Skin epidermis (tissue), 12 donors: ENCODE results near the gene SLC38A3.

ENCODE experiments used
- H3K27ac ChIP-seq, 21 experiments: fragments of 200-600 bp; sonication (generic) in 11 of 21; one replicate each; pipeline ENCODE4 v1.5.0; 2020; ENCODE audit warnings: mild to moderate bottlenecking in 3 of 21, inconsistent platforms in 2 of 21, moderate library complexity in 2 of 21
- H3K4me3 ChIP-seq, 7 experiments: fragments of 200-600 bp; sonication (generic) in 2 of 7; one replicate each; pipeline ENCODE4 v1.5.0; 2020; ENCODE audit warnings: inconsistent platforms in 2 of 7, mild to moderate bottlenecking in 2 of 7, moderate library complexity in 1 of 7

Gene SLC38A3

GRCh38 chr3:50204804-50205412, at the start of gene SLC38A3:
Gene SLC38A3 (plus strand): TSS chr3:50205271. CDS start chr3:50214200, 8,929 bp downstream.
- Histone ChIP-seq H3K27ac (no peak within 1 kb of the TSS), H3K4me3 (peak within 1 kb of the TSS; percentile 6 to 34 (median 17))

DNA sequence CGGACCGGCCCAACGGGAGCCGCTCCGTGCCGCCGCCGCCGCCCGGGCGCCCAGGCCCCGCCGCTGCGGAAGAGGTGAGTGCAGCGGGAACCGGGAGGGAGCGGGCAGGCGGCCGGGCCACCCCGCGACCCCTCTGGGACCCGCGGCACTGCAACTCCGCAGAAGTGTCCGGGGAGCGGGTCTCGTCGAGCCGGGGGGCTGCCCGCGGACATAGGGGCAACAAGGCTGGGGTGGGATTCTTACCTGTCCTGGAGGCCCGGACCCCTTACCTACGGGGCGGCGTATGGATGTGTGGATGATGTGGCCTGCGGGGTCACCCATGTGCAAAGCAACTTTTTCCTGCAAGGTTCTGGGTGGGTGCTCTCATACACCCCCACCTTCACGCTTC, 49.6 kb upstream of the SLC38A3 start:
- H3K4me3 ChIP-seq: peak overlapping the region; percentile 48 to 76 (median 65)
- H3K27ac ChIP-seq: peak overlapping the region; percentile 50 to 90 (median 80)

GRCh38 chr3:50155891-50156290, 49.2 kb upstream of the SLC38A3 start:
- peak overlapping the region in 20 of 21 experiments; percentile 50 to 90 (median 80) for H3K27ac ChIP-seq
- H3K4me3 ChIP-seq: peak overlapping the region; percentile 48 to 76 (median 65)

GRCh38 chr3:50156549-50157493, 48.2 kb upstream of the SLC38A3 start:
- peak overlapping the region; percentile 48 to 76 (median 65) for H3K4me3 ChIP-seq
- peak overlapping the region in 20 of 21 experiments; percentile 50 to 90 (median 80) for H3K27ac ChIP-seq

DNA sequence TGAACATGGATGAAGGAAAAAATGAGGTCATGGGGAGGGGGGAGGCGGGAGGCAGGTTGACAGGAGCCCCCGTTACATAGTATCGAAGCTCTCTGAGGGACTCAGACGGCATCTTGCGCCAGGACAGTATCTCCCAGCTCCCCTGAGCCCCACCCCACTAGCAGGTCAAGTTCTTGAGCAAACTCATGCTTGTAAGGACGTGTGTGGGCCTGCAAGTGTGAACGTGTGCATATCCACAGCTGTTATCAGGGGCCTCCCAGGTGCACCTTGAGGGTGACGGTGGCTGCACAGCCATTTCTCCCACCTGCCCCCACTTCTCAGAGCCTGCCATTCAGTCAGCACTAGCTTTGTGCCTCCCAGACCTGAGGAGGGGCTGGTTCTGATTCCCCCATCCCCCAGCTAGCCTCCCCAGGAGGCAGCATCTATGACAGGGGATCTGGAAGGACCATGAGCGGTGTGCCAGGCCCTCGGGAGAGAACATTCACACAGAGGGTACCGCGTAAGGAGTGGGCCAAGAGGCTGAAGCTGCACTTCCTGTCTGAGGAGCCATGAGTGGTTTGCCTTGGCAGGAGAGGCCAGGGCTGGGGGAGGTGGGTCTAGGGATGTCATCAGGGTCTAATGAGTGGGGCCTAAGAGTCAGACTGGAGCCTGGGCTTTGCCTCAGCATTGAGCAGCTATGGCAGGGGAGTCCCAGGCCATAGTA, 47.1 kb upstream of the SLC38A3 start:
- Histone ChIP-seq H3K4me3 (peak overlapping the region in 6 of 7 experiments; percentile 48 to 76 (median 68)), H3K27ac (peak overlapping the region in 18 of 21 experiments; percentile 58 to 90 (median 80))

- Histone ChIP-seq H3K4me3 (peak overlapping the region in 1 of 7 experiments; percentile 65), H3K27ac (peak overlapping the region in 19 of 21 experiments; percentile 28 to 90 (median 80))
These were observed 46.4 kb upstream of the SLC38A3 start for GRCh38 chr3:50158530-50159146.

DNA sequence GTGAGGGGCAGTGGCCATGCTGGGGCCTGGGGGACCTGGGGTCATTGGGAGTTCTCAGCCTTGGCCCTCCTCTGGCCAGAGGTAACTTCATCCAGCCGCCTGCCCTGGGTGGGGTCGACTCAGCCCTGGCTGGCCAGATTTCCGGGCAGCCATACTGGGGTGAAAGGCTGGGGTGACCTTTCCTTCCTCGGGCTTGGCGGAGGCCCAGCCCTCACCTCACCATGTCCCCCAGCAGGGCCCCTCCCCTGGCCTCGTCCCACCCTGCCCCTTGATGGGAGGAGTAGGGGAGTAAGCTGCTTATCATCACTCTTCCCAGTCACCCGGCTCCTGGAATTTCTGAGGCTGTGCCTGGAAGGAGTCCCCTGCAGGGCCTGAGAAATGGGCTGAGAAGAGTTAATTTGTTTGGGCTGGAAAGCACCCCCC, 44.5 kb upstream of the SLC38A3 start:
- Histone ChIP-seq H3K27ac (peak overlapping the region in 17 of 21 experiments; percentile 25 to 85 (median 67)), H3K4me3 (no peak overlapping the region)

GRCh38 chr3:50161320-50161719, 43.8 kb upstream of the SLC38A3 start:
- H3K4me3 ChIP-seq: no peak overlapping the region

DNA sequence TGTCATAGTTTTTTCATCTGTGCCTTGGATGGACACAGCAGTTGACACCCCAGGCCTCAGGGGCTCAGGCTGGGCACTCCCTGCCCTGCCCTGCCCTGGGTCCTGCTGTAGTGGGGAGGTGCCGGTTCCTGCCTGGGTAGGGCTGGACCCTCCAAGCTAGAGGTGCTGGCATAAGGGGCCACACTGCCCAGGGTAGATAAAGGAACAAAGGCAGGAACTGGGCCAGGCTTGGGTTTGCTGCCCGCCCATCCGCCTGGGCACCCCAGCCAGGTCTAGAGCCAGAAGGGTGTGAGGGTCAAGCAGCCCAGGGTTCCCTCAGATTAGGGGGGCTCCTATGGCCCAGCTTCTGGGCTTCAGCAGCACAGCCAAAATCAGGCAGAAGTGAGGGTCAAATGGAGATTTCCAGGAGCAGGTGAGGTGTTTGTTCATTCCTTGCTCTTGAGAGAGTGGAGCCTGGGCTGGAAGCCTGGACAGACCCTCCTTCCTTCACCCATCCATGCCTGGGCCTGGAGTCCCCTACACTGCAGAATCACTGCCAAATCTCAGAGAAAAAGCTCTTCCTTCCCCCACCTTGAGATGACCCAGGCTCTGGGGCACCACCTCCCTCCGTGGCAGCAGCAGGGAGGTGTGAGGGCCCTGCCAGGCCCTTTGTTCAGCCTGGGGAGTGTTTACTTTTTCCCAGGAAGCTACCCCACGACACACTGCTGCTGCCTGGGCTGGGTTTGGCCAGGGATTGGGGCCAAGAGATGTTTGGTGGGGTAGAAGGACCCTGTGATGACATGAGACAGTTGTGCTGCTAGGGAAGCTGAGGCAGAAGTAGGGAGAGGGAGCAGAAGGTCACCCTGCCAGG, 42.8 kb upstream of the SLC38A3 start:
- peak overlapping the region in 15 of 21 experiments; percentile 3 to 85 (median 72) for H3K27ac ChIP-seq
- H3K4me3 ChIP-seq: no peak overlapping the region

More at GRCh38 chr3:50161320-50161719, 43.8 kb upstream of the SLC38A3 start:
- peak overlapping the region in 19 of 21 experiments; percentile 25 to 85 (median 68) for H3K27ac ChIP-seq

DNA sequence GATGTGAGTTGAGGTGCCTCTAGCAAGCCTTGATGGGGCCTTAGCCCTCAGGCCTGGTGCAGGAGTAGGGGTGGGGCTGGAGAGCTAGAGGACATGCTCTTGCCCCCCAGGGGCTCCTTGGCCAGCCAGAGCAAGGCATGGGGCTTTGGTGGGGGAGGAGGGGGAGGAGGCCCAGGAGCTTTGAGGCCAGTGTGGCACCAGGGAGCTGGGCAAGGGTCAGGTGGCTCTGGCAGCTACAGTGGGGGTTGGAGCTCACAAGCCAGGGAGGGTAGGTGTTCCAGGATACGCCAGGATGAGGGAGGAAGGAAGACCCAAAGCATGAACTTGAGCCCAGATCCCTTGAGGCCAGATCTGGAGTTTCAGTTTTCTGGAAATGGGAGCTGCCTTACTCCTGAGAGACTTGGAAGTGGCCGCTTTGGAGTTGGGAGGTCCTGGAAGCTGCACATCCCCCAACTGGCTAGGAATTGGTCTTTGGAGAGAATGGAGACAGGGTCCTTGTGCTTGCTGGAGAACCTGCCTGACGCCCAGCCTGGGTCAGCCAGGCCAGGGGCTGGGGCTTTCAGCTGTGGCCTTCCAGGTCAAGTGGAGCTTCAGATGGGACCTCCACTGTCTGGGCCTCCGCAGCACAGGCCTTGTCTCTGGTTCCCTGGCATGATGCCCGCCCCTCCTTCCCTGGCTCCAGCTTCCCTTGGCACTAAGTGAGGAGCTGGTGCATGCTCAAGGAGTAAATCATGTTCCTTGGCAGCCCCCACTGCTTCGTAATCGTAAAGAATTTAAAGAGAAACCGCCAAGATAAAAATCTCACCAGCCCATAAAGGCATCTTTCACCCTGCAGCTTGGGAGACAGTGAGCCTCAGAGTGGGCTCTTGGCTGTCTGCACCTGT, 41.3 kb upstream of the SLC38A3 start:
- Histone ChIP-seq H3K27ac (peak overlapping the region in 19 of 21 experiments; percentile 24 to 85 (median 72)), H3K4me3 (no peak overlapping the region)

- H3K4me3 ChIP-seq: no peak overlapping the region
These were observed 40.6 kb upstream of the SLC38A3 start for GRCh38 chr3:50164481-50164880.

DNA sequence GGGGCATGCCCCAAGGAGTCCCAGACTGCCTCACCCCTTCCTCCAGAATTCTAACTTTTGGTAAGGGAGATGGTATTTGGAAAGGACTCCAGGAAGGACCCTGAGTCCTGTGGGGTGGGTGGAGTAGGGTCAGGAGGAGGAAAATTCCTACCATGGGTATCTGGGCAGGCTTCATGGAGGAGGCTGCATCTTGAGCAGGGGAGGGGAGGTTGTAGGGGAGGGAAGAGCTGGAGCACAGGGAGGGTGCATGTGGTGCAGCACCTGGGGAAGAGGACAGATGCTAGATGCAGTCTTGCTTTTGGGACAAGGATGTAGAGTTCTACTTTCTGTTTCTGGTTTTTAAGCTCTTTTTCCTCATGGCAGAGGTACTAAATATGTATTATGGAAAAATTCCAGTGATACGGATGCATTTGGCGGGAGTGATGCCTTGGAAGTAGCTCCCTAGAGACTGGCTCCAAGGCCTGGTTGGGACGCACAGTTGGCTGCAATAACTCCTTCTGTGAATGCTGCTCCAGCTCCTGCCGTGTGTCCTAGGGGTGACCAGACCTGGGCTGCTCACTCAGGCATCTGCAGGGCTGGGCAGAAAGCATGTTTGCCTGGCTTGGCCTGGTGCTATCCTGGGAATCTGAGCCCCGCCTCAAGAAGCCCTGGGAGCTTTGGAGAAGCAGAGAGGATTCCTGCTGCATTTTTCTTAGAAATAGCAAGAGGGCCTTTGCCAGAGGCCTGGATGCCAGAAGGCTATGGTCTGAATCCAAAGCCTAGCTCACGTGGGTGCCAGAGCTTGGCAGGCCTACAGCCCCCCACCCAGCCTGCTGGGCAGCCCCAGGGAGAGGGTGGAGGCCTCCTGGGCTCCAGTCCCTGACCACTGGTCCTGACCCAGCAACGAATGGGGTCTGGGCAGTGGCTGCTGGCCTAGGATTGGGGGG, 39.8 kb upstream of the SLC38A3 start:
- no peak overlapping the region for H3K4me3 ChIP-seq
- peak overlapping the region in 18 of 21 experiments; percentile 19 to 85 (median 76) for H3K27ac ChIP-seq

More at GRCh38 chr3:50164481-50164880, 40.6 kb upstream of the SLC38A3 start:
- H3K27ac ChIP-seq: peak overlapping the region in 18 of 21 experiments; percentile 3 to 85 (median 73)

- Histone ChIP-seq H3K4me3 (no peak overlapping the region), H3K27ac (peak overlapping the region in 19 of 21 experiments; percentile 10 to 85 (median 75))
These were observed 39.0 kb upstream of the SLC38A3 start for GRCh38 chr3:50165910-50166538.

DNA sequence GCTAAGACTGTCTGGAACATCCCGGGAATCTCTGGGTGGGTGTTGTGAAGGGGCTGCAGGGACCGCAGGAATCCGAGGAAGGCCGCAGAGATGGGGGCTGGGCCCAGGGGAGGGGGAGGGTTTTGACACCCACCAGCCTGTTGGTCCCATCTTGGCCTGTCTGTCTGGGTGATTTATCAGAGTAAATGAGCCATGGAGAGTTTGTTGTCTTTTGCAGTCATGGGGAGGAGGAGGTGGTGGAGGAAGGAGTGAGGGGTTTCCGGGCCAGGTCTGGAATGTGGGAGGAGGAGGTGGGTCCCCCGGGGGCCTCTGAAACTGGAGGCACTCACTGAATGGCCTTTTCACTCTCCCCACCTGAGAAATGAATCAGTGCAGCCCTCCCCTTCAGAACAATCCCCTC, 38.5 kb upstream of the SLC38A3 start:
- H3K27ac ChIP-seq: peak overlapping the region in 20 of 21 experiments; percentile 2 to 85 (median 74)
- H3K4me3 ChIP-seq: no peak overlapping the region

- Histone ChIP-seq H3K4me3 (no peak overlapping the region), H3K27ac (peak overlapping the region in 19 of 21 experiments; percentile 6 to 85 (median 75))
These were observed 37.8 kb upstream of the SLC38A3 start for GRCh38 chr3:50167069-50167840.
